VCaP (cell line): ENCODE measurements around the gene MICAL3.
"Not testable (repeated sequence)": the region's sequence is repeated elsewhere in the genome, so short reads cannot be mapped to it uniquely, and the experiment has no call there.

Source experiments
- H3K27ac ChIP-seq: fragments of 450-650 bp; 2 replicates; pipeline ENCODE4 v1.5.1; 2017
- CTCF ChIP-seq: fragments of 450-650 bp; conservative IDR thresholded peaks from 2 replicates; pipeline ENCODE4 v1.5.1; 2017; ENCODE audit warnings: mild to moderate bottlenecking, moderate library complexity

The MICAL3 gene

GRCh38 chr22:18058371-18059093 lies 34.2 kb upstream of the MICAL3 start:
- H3K27ac ChIP-seq: no peak overlapping the region

GRCh38 chr22:18057568-18058209 lies 33.3 kb upstream of the MICAL3 start:
- H3K27ac ChIP-seq: peak overlapping the region; percentile 95
- TF ChIP-seq CTCF: no peak

More at GRCh38 chr22:18058371-18059093, 34.2 kb upstream of the MICAL3 start:
- no peak for TF ChIP-seq CTCF

- TF ChIP-seq CTCF: no peak
- H3K27ac ChIP-seq: peak overlapping the region; percentile 95
These were observed 32.6 kb upstream of the MICAL3 start for GRCh38 chr22:18056807-18057474.

GRCh38 chr22:18056161-18056666 lies 31.9 kb upstream of the MICAL3 start:
- peak overlapping the region; percentile 95 for H3K27ac ChIP-seq
- TF ChIP-seq CTCF: no peak

- no peak for TF ChIP-seq CTCF
- H3K27ac ChIP-seq: peak overlapping the region; percentile 95
These were observed 31.3 kb upstream of the MICAL3 start for GRCh38 chr22:18055619-18056160.

- not testable (repeated sequence) for H3K27ac ChIP-seq
These were observed 29.0 kb upstream of the MICAL3 start for GRCh38 chr22:18053216-18053946.

- not testable (repeated sequence) for H3K27ac ChIP-seq
These were observed 26.8 kb upstream of the MICAL3 start for GRCh38 chr22:18051113-18051512.

- H3K27ac ChIP-seq: peak overlapping the region; percentile 63
- no peak for TF ChIP-seq CTCF
These were observed 25.7 kb upstream of the MICAL3 start for GRCh38 chr22:18050065-18050464.
